CD4-positive, alpha-beta T cell treated with Interleukin-4 for 1 hour (primary cell): ENCODE measurements around the gene CAPRIN2.

Experiments used
- DNase-seq, 2 donors: peaks; one replicate each; pipeline ENCODE4 v3.0.0-alpha.2; 2020 to 2022

The CAPRIN2 gene, protein sequence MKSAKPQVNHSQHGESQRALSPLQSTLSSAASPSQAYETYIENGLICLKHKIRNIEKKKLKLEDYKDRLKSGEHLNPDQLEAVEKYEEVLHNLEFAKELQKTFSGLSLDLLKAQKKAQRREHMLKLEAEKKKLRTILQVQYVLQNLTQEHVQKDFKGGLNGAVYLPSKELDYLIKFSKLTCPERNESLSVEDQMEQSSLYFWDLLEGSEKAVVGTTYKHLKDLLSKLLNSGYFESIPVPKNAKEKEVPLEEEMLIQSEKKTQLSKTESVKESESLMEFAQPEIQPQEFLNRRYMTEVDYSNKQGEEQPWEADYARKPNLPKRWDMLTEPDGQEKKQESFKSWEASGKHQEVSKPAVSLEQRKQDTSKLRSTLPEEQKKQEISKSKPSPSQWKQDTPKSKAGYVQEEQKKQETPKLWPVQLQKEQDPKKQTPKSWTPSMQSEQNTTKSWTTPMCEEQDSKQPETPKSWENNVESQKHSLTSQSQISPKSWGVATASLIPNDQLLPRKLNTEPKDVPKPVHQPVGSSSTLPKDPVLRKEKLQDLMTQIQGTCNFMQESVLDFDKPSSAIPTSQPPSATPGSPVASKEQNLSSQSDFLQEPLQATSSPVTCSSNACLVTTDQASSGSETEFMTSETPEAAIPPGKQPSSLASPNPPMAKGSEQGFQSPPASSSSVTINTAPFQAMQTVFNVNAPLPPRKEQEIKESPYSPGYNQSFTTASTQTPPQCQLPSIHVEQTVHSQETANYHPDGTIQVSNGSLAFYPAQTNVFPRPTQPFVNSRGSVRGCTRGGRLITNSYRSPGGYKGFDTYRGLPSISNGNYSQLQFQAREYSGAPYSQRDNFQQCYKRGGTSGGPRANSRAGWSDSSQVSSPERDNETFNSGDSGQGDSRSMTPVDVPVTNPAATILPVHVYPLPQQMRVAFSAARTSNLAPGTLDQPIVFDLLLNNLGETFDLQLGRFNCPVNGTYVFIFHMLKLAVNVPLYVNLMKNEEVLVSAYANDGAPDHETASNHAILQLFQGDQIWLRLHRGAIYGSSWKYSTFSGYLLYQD

DNA sequence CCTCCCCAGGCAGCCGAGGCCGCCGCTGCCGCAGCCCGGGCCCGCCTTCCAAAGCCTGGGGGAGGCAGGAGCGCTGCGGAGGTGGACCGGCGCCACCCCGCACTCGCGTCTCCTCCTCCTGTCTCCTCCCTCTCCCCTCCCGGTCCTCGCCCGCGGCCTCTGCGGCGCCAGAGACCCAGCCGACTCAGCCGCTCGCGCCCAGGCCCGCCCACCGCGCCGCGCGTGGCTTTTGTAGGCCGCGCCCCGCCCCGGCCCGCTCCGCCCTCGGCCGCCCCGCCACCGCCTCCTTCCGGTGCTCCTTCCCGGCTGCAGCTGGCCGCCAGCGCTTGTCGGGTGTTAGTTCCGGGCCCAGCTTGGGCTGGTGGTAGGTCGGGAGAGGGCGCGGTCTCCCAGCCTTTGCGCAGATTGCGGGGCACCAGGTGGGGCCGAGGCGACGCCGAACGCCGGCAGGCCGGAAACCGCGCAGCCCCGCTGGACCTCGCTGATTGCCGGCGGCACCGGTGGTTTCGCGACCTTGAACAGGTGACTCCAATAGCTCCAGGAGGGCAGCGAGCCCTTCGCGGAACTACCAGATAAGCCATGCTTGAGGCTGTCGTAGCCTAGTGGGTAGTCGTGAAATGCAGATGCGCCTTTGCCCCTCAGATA, at the start of gene CAPRIN2:
Gene CAPRIN2, minus strand, starts transcription at position 202 of the 645 bp plus-strand sequence. CDS start 1,431 bp downstream, outside the sequence.
- DNase-seq: peak; percentile 93 to 94

DNA sequence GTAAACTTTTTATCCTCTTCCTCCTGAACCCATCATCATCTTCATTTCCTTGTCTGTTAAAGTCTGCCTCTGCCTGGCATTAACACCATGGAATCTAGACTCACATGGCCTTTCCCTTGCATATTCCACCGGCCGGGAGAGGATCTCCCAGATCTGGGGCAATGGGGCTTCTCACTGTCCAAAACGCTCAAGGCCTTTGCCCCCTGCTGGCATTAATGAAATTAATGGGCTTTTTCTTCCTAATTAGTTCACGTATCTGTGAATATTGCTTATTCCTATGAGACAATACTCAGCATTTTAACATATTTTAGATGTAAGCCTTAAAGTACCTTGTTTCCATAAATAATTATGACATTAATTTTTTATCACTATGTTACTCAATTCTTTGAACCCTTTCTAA, 42.9 kb upstream of the CAPRIN2 start:
- no peak for DNase-seq

DNA sequence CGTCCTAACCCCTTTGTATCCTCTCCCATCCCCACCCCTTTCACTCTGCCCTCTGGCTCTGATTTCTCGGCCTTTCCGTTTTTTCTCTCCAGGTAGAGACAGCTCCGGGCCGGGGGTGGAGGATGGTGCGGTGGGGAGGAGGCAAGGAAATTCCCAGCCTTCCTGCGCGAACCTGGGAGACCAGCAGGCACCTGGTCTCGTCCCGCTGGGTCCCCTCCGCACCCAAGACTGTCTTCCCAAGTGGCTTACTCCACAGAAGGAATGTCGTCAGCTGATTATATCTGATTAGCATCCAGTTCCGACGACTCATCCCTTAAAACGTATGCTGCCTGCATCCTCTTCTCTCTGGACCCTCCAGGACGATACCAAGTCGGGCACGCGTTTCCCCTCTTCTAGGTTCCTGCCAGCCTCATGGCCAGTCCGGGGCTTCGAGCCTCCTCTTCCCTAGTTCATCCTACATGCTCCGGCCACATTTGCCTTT, 42.2 kb upstream of the CAPRIN2 start:
- DNase-seq: no peak

DNA sequence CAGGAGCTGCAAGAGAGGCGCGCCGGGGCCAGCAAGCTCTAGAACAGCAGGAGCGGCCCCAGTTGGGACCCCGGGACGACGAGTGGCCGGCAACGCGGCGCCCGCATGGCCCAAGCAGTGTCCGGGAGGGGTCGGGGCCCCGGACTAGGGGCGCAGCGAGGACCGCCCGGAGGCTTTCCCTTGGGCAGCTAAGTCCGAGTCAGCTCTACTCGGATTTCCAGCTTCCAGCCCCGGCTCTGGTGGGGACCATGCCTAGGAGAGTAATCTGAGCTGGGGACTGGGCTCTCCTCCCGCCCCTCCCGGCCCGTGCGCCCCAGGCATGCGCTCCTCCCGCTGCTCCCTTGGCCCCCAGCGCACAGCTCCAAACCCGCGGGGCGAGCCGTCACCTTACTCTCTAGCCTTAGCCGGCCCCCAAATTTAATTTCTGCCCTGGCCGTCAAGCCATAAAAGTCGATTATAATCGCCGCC, 41.6 kb upstream of the CAPRIN2 start:
- DNase-seq: no peak

DNA sequence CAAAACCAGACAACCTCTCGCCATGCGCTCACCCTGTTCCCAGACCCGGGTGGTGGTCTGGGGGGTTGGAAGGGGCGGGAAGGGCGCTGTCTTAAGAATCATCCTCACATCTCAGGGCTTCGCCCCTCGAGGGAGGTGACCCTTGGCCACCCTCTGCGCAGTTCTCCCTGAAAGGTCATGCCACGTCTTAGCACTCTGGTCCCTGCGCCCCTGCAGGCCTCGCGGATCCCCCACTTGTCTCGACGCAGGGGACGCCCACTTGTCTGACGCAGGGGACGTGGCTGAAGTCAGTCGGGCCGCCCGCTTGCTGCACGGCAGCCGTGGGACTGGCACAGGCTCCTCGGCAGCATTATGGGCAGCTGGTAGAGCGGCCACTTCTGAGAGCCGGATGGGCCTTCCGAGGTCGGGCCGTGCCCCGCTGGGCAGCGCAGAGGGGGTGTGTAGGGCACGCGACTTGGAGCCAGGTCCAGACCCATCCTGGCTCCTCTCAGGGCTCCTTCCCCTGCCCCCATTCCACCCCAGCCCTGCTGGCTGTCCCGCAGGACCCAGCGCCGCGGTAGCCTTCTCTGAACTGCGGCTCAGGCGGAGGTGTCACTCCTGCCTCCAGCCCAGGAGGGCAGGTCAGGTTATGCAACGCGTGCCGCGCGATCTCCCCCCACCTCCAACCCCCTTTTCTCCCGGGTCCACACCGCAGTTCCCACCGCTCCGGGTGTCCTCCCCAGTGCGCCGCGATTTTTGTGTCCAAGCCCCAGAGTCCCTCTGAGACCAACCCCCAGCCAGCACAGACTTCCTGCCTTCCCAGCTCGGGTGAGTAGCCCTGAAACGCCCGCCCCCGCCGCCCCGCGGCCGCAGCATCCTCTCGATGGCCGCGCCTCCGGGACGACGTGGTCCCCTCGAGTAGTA, 40.9 kb upstream of the CAPRIN2 start:
- DNase-seq: peak; percentile 27

DNA sequence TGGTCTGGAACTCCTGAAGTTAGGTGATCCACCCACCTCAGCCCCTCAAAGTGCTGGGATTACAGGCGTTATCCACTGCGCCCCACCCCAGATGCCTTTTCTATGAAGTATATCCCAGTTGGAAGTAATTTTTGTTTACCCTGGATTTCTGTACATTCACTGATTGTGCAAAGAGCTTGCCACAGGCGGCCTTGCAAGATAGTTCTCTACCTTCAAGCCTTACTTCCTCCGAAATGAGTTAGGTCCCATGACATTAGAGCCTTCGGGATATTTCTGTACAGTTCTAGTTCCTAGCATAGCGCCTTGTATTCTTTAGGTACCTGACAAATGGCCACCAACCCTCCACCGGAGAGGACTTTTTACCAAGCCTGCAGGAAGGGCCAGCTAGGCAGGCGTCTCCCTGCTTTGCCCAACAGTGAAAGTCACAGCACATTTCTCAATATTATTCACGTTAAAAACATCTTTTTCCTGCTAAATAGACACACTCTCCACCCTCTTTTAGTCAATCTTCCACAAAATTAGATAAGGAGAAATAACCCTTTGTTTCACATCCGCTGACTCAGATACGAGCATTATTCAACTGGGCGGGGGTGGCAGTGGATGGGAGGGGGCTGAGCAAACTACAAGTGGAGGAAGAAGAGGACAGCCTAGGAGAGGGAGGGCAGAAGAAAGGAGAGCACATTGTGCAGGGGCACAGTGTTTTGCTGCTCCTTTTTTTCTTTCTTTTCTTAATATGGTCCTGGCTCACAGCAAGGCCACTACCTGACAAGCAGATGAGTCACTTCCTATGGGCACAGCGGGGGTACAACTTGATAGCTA, 40.0 kb upstream of the CAPRIN2 start:
- peak in 1 of 2 donors; percentile 24 for DNase-seq

DNA sequence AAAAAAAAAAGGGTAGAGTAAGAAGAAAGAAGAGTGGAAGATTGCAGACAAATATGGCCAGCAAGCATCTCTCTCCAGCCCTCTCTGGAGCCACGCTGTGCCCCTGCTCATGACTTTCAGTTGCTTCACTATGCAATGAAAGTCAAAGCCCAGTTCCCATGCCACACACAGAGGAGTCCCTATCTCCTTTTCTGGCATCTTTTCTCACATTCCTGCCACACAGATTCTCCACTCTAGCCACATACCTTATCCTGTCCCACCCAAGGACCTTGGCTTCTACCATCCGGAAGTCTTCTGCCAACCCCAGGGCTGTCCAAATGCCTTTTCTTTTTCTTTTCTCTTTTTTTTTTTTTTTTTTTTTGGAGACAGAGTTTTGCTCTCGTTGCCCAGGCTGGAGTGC, 39.3 kb upstream of the CAPRIN2 start:
- no peak for DNase-seq

DNA sequence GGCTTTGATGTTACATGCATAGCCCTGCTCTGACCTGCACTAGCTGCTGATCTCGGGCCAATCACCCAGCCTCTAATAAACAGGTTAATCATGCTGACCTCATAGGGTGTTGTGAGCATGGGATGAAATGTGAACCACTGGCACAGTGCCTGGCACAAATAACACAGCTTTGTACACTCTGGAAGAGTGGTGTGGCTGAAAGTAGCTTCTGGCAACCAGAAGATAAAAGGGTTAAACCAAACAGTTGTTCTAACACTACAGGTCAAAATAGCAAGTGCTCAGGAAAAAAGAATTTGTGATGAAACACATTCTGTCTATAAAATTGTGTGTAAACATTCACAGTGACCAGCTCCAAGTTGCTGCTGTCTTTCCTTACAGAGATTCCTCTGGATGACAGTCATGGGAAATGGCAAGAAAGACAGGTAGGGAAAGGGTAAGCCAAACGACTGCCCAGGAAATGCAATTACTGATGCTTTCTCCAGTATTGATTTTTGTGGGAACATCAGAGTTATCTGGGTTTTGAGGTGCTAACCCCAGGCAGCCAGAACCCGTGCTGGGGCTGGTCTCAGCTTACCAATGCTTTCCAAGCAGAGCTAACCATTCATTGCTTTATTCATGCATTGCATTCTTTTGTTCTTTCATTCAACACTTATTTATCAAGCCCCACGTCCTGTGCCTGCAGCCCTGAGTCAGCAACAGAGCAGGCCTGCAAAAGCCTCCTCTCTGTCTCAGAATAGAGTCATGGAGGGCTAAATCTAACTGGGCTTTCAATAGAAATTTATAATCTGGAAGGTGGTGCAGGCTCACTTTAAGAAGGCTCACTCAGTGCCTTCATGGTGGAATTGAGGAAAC, 38.1 kb upstream of the CAPRIN2 start:
- DNase-seq: no peak

DNA sequence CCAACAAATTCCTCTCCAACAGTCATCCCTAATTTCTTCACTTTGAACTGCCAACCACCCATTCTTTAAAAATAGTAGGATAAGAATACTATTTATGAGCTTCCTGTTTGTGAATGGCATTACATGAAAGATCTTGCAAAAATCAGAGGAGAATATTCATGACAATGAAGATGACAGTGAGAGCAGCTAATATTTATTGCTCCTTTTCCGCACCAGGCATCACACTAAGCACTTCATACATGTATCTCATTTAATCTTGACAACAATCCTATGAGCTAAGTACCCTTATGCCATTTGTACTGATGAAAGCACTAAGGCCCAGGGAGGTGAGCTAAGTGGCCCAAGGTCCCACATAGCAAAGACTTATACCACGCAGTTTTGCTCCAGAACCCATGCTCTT, 37.3 kb upstream of the CAPRIN2 start:
- DNase-seq: no peak

DNA sequence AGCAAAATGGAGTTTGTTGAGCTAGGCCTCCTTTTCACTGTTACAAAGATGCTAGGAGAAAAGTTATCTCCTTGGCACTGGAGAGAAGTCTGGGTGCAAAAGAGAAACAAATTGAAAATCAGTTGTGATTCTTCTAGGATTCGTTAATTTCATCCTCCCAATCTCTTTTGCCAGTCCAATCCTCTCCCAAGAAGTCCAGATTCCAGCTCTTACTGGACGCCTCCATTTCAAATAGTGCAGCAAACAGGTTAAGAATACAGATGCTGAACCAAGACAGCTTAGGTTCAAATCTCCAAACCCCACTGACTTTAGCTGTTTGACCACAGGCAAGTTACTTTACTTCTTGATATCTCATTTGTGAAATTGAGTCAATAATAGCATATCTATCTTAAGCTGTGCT, 34.0 kb upstream of the CAPRIN2 start:
- DNase-seq: no peak

DNA sequence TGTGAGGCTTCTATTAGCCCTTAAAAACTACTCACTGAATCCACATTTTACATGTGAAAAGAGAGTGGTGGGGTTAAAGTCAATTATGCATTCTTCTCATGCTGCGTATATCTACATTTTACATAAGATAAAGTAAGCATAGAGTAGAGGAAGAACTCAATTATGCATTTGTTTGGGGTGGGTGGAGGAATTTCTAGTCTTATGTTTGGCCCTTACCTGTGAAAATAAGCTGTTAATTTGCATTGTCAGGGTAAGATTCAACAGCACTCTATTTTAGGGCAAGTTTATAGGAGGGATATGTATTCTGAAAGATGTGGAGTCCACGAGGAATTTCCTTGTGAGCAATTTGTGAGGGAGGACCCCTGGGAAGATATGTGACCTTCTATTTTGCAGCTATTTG, 30.9 kb upstream of the CAPRIN2 start:
- DNase-seq: no peak

DNA sequence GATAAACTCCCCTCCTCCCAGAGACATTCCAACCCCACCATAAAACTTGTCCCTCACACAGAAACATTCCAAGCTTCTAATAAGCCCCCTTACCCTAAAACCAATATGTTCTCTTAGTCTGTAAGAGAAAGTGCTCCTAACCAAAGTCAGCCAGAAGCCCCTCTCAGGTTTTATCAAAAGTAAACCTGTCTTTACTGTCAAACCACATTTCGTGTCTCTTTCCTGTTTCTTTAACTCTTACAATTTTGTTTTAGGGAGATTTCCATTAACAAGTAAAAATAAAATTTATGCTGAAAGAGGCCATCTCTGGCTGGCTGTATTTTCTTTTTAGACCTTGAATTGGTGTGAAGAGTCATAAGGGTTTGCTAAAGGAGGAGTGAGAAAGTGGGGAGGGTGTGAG, 29.8 kb upstream of the CAPRIN2 start:
- no peak for DNase-seq

DNA sequence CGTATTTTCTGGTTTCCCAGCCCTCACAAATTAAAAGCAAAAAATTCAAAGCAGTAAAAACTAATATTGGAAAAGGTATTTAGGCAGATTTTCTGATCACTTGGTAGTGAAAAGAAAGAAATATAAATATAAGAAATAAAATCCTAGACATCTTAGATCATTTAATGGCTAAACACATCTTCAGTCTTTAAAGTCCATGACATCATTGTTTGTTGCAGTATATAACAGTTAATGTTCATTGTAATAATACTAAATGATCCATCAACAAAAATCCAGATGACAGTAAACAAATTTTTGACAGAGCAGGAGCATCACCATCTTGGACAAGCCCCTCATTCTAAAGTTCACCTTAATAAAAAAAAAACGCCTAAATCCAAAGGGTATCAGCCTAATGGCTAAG, 29.2 kb upstream of the CAPRIN2 start:
- no peak for DNase-seq

DNA sequence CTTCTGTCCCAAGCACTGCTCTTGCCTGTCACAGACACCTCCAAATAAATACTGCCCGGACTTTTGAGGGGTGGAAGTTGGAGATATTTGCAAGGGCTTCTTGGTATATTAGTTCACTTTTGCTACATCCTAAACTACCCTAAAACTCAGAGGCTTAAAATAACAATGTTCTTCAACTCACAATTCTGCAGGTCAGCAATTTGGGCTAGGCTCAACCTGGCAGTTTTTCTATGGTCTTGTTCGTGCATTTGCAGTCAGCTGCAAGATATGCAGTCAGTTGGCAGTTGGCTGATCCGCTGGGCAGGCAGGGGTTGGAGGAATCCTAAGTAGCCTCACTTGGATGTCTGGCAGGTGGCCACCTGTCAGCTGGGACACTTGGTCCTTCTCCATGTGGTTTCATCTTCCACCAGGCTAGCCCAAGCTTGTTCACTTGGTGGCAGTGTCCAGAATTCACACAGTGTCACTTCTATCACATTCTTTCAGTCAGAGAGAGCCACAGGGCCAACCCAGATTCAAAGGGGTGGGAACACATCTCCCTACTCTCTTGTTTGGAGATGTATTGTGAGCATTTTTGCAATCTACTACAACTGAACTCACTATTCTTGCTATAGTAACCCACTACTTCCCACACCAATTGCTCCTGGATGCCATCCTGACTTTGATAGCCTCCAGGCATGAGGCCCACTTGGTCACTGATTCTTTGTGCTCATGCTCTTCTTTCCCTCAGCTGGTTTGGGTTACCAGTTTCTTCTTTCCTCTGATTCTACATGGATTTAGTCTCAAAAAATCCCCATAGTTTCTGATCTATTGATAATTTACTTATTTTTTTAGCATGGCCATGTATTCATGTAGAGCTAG, 27.8 kb upstream of the CAPRIN2 start:
- no peak for DNase-seq

DNA sequence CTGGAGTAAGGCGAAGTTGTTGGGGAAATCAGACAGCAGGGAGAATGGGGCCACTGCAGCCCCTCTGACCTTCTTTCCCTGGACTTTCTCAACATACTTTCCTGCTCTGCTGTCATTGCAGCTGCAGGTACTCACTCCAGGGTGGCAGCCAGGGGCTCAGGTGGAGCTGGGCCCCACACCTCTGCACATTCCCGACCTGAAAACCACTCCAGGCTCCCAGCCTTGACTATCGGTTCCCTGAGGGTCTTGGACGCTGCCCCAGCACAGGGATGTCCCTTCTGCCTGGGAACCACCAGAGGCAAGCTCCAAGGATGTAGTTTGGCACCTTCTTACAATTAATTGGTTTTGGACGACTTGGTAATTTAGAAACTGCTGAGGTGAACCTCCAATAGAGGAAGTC, 24.8 kb upstream of the CAPRIN2 start:
- no peak for DNase-seq

DNA sequence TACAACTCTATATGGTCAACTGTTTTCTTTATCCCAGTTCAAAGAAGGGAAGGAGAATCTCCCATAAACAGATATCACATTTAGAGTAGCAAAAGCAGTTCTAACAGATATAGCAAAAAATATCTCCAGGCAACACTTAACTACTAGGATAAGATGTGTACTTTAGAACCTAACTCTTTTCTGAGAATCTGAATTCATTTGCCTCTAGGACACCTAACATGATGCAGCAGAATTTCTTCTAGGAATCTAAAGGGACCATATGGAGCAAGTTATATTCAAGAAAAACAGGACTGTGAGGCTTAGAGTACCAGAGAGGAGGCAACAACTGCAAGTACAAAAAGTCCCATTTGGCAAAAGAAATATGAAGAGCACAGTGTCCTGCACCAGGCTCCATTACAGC, 24.4 kb upstream of the CAPRIN2 start:
- DNase-seq: no peak

DNA sequence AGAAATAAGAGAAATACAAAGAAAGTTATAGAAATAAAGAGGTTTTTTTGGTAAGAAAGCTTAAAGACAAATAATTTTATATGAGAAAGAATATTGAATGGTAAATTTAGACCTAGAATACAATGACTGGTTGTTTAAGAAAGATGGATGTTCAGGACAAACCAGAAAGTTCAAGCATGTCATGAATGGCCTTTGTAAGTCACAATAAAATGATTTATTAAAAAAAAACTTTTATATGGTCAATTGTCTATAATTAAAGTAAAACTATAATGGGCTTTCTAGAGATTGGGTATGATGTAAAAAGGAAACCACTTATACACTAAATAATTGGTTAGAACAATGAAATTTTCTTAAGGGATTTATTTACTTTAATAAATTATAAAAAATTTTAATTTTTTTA, 19.8 kb upstream of the CAPRIN2 start:
- DNase-seq: no peak

DNA sequence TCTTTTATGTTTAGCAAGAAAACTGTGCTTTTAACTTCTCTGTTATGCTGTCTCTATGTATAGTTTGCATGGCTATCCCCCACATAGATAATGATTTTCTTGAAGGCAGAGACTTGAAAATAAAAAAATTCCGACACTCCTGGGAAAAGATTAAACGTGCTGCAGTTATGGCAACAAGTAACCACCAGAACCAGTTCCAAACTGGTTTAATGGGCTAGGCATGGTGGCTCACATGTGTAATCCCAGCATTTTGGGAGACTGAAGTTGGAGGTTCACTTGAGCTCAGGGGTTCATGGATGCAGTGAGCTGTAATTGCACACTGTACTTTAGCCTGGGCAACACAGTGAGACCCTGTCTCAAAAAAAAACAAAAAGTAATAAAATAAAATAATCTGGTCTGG, 15.1 kb upstream of the CAPRIN2 start:
- DNase-seq: no peak

DNA sequence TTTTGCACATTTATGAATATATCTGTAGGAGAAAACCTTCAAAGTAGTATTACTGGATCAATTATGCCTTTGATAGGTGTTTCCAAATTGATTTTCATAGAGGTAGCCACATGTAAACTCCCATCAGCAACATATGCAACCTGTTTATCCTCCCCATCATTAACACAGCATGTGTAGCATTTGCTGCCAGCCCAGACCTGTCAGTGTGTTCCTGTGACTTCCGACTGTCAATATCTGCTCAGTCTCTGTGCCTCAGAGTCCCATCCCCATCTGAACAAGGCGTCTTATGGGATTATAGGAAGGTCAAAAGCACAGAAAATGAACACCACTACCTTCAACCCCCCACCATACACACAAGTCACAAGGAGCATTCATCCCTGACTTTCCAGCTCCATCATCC, 9.5 kb upstream of the CAPRIN2 start:
- no peak for DNase-seq
